Activated naive CD8-positive, alpha-beta T cell treated with anti-CD3 and anti-CD28 coated beads for 36 hours (primary cell): ENCODE results near the gene SNRK. TPM values are rescaled to one million over a fixed set of nuclear protein-coding genes. Genes with fewer than 3 reads are reported as not detected.

Source experiments
- DNase-seq: peaks from one replicate; pipeline ENCODE4 v3.0.0; 2021
- H3K27ac Mint-ChIP-seq: one replicate; pipeline ENCODE4 v1.8.0; 2022; ENCODE audit warnings: mild to moderate bottlenecking, moderate library complexity, mixed read lengths
- H3K27me3 Mint-ChIP-seq: one replicate; pipeline ENCODE4 v1.8.0; 2022; ENCODE audit warnings: mild to moderate bottlenecking, mixed read lengths
- H3K36me3 Mint-ChIP-seq: one replicate; pipeline ENCODE4 v1.8.0; 2021; ENCODE audit warnings: mild to moderate bottlenecking, mixed read lengths
- H3K4me1 Mint-ChIP-seq: one replicate; pipeline ENCODE4 v1.8.0; 2021; ENCODE audit warnings: mixed read lengths
- H3K4me3 Mint-ChIP-seq: one replicate; pipeline ENCODE4 v1.8.0; 2022; ENCODE audit warnings: mild to moderate bottlenecking, moderate library complexity, mixed read lengths
- H3K9me3 Mint-ChIP-seq: one replicate; pipeline ENCODE4 v1.8.0; 2022; ENCODE audit warnings: mixed read lengths
- total RNA-seq, 2 experiments: library from RNA; stranded (reverse); gene quantifications; one replicate each; pipeline ENCODE4 v1.2.3, GENCODE V29; 2021

SNRK gene
- total RNA-seq, 2 experiments from 2014 or later: 26.8 to 29.3 TPM

- peaks cover 17% of the 10 kb centered on the region for H3K4me1 Mint-ChIP-seq
- H3K36me3 Mint-ChIP-seq: peaks cover 88% of the 10 kb centered on the region
- DNase-seq: no peak
- H3K27me3 Mint-ChIP-seq: no peaks in the 10 kb centered on the region
- H3K9me3 Mint-ChIP-seq: peaks cover 33% of the 10 kb centered on the region
- H3K27ac Mint-ChIP-seq: peak overlapping the region; percentile 51
- no peak overlapping the region for H3K4me3 Mint-ChIP-seq
Observed at GRCh38 chr3:43338295-43338694, 52.0 kb downstream of the SNRK start.

- peaks cover 90% of the 10 kb centered on the region for H3K36me3 Mint-ChIP-seq
- no peak for DNase-seq
- peaks cover 29% of the 10 kb centered on the region for H3K9me3 Mint-ChIP-seq
- no peak overlapping the region for H3K4me3 Mint-ChIP-seq
- H3K4me1 Mint-ChIP-seq: peaks cover 33% of the 10 kb centered on the region
- peak overlapping the region; percentile 63 for H3K27ac Mint-ChIP-seq
- no peaks in the 10 kb centered on the region for H3K27me3 Mint-ChIP-seq
Observed at GRCh38 chr3:43340403-43340802, 54.1 kb downstream of the SNRK start.

- peaks cover 19% of the 10 kb centered on the region for H3K9me3 Mint-ChIP-seq
- no peak for DNase-seq
- H3K27ac Mint-ChIP-seq: peak overlapping the region; percentile 82
- peaks cover 46% of the 10 kb centered on the region for H3K4me1 Mint-ChIP-seq
- no peak overlapping the region for H3K4me3 Mint-ChIP-seq
- peaks cover 87% of the 10 kb centered on the region for H3K36me3 Mint-ChIP-seq
- H3K27me3 Mint-ChIP-seq: no peaks in the 10 kb centered on the region
Observed at GRCh38 chr3:43341788-43342187, 55.4 kb downstream of the SNRK start.

GRCh38 chr3:43343185-43343584 lies 56.8 kb downstream of the SNRK start:
- peaks cover 58% of the 10 kb centered on the region for H3K4me1 Mint-ChIP-seq
- peaks cover 15% of the 10 kb centered on the region for H3K9me3 Mint-ChIP-seq
- DNase-seq: no peak
- peak overlapping the region; percentile 82 for H3K27ac Mint-ChIP-seq
- no peaks in the 10 kb centered on the region for H3K27me3 Mint-ChIP-seq
- peaks cover 88% of the 10 kb centered on the region for H3K36me3 Mint-ChIP-seq
- no peak overlapping the region for H3K4me3 Mint-ChIP-seq

GRCh38 chr3:43343815-43344214 lies 57.5 kb downstream of the SNRK start:
- Mint-ChIP-seq H3K4me3 (no peak overlapping the region), H3K9me3 (peaks cover 9% of the 10 kb centered on the region), H3K36me3 (peaks cover 88% of the 10 kb centered on the region), H3K27me3 (no peaks in the 10 kb centered on the region), H3K27ac (peak overlapping the region; percentile 82), H3K4me1 (peaks cover 64% of the 10 kb centered on the region)
- no peak for DNase-seq

- Mint-ChIP-seq H3K4me1 (peaks cover 69% of the 10 kb centered on the region), H3K27me3 (no peaks in the 10 kb centered on the region), H3K4me3 (no peak overlapping the region), H3K27ac (peak overlapping the region; percentile 79), H3K36me3 (peaks cover 87% of the 10 kb centered on the region), H3K9me3 (peaks cover 8% of the 10 kb centered on the region)
- DNase-seq: no peak
Observed at GRCh38 chr3:43344520-43344919, 58.2 kb downstream of the SNRK start.

GRCh38 chr3:43345246-43345645 lies 58.9 kb downstream of the SNRK start:
- Mint-ChIP-seq H3K27ac (peak overlapping the region; percentile 91), H3K9me3 (peaks cover 4% of the 10 kb centered on the region), H3K36me3 (peaks cover 87% of the 10 kb centered on the region), H3K4me3 (no peak overlapping the region), H3K4me1 (peaks cover 69% of the 10 kb centered on the region), H3K27me3 (no peaks in the 10 kb centered on the region)
- DNase-seq: no peak

GRCh38 chr3:43345877-43346276 lies 59.5 kb downstream of the SNRK start:
- Mint-ChIP-seq H3K36me3 (peaks cover 87% of the 10 kb centered on the region), H3K27ac (peak overlapping the region; percentile 91), H3K4me1 (peaks cover 69% of the 10 kb centered on the region), H3K9me3 (peaks cover 4% of the 10 kb centered on the region), H3K4me3 (no peak overlapping the region), H3K27me3 (no peaks in the 10 kb centered on the region)
- DNase-seq: peak; percentile 44

- Mint-ChIP-seq H3K27ac (peak overlapping the region; percentile 95), H3K4me1 (peaks cover 70% of the 10 kb centered on the region), H3K27me3 (no peaks in the 10 kb centered on the region), H3K36me3 (peaks cover 91% of the 10 kb centered on the region), H3K9me3 (peaks cover 12% of the 10 kb centered on the region), H3K4me3 (peak overlapping the region; percentile 47)
- DNase-seq: peak; percentile 43
Observed at GRCh38 chr3:43346978-43347749, 60.8 kb downstream of the SNRK start.

- DNase-seq: no peak
- Mint-ChIP-seq H3K36me3 (peaks cover 89% of the 10 kb centered on the region), H3K27ac (peak overlapping the region; percentile 95), H3K4me3 (peak overlapping the region; percentile 47), H3K9me3 (peaks cover 17% of the 10 kb centered on the region), H3K27me3 (no peaks in the 10 kb centered on the region), H3K4me1 (peaks cover 64% of the 10 kb centered on the region)
Observed at GRCh38 chr3:43347774-43348173, 61.4 kb downstream of the SNRK start.

GRCh38 chr3:43348350-43348749 lies 62.0 kb downstream of the SNRK start:
- DNase-seq: no peak
- H3K4me3 Mint-ChIP-seq: no peak overlapping the region
- H3K9me3 Mint-ChIP-seq: peaks cover 21% of the 10 kb centered on the region
- no peaks in the 10 kb centered on the region for H3K27me3 Mint-ChIP-seq
- peaks cover 58% of the 10 kb centered on the region for H3K4me1 Mint-ChIP-seq
- H3K27ac Mint-ChIP-seq: peak overlapping the region; percentile 77
- H3K36me3 Mint-ChIP-seq: peaks cover 88% of the 10 kb centered on the region

GRCh38 chr3:43348852-43349574 lies 62.7 kb downstream of the SNRK start:
- peaks cover 88% of the 10 kb centered on the region for H3K36me3 Mint-ChIP-seq
- peak overlapping the region; percentile 77 for H3K27ac Mint-ChIP-seq
- H3K27me3 Mint-ChIP-seq: no peaks in the 10 kb centered on the region
- no peak for DNase-seq
- H3K4me1 Mint-ChIP-seq: peaks cover 52% of the 10 kb centered on the region
- H3K9me3 Mint-ChIP-seq: peaks cover 26% of the 10 kb centered on the region
- H3K4me3 Mint-ChIP-seq: peak overlapping the region; percentile 22

GRCh38 chr3:43349716-43350115 lies 63.4 kb downstream of the SNRK start:
- Mint-ChIP-seq H3K4me3 (no peak overlapping the region), H3K4me1 (peaks cover 46% of the 10 kb centered on the region), H3K9me3 (peaks cover 33% of the 10 kb centered on the region), H3K27ac (no peak overlapping the region), H3K36me3 (peaks cover 89% of the 10 kb centered on the region), H3K27me3 (no peaks in the 10 kb centered on the region)
- DNase-seq: no peak

- Mint-ChIP-seq H3K36me3 (peaks cover 72% of the 10 kb centered on the region), H3K4me3 (no peak overlapping the region), H3K27ac (no peak overlapping the region), H3K27me3 (no peaks in the 10 kb centered on the region), H3K9me3 (peaks cover 57% of the 10 kb centered on the region), H3K4me1 (peaks cover 14% of the 10 kb centered on the region)
- no peak for DNase-seq
Observed at GRCh38 chr3:43353393-43353792, 67.1 kb downstream of the SNRK start.

GRCh38 chr3:43353923-43354670 lies 67.8 kb downstream of the SNRK start:
- no peak overlapping the region for H3K4me3 Mint-ChIP-seq
- H3K9me3 Mint-ChIP-seq: peaks cover 57% of the 10 kb centered on the region

More at GRCh38 chr3:43353923-43354670, 67.8 kb downstream of the SNRK start:
- H3K27me3 Mint-ChIP-seq: no peaks in the 10 kb centered on the region
- H3K27ac Mint-ChIP-seq: no peak overlapping the region
- peaks cover 7% of the 10 kb centered on the region for H3K4me1 Mint-ChIP-seq
- no peak for DNase-seq
- peaks cover 65% of the 10 kb centered on the region for H3K36me3 Mint-ChIP-seq
